ENCODE results near the gene CPNE9.
"Not testable (repeated sequence)": the region's sequence is repeated elsewhere in the genome, so short reads cannot be mapped to it uniquely, and the experiment has no call there.

The CPNE9 gene

GRCh38 chr3:9746330-9746729, 42.7 kb downstream of the CPNE9 start:
- DNase-seq (ENCODE audit: low spot score): no peak

GRCh38 chr3:9747267-9747666, 43.6 kb downstream of the CPNE9 start:
- no peak for DNase-seq (ENCODE audit: low spot score)

DNA sequence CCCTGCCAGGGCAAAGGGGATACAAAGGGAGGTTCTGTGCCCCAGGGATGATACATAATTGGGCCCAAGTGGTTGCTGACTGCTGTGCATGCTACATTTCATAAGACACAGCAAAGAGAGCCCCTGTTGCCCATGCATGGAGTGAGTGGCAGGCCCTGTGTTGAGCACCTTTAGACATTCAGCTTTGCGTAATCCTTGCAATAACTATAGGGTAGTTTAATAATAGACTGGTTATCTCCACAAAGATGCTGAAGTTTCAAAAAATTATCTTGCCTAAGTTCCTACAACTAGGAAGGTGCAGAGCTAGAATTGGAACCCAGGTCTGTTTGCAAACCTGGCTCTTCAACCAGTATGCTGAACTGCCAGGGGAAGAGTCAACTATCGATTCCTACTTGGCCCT, 44.4 kb downstream of the CPNE9 start:
- no peak for DNase-seq (ENCODE audit: low spot score)

GRCh38 chr3:9749296-9749644, 45.6 kb downstream of the CPNE9 start:
- DNase-seq (ENCODE audit: low spot score): no peak

- DNase-seq (ENCODE audit: low spot score): peak; percentile 97
Measured at GRCh38 chr3:9749645-9750555, 46.3 kb downstream of the CPNE9 start, which contains the start of gene OGG1. Gene OGG1 (plus strand): TSS chr3:9749952. CDS start chr3:9750287, 335 bp downstream.

DNA sequence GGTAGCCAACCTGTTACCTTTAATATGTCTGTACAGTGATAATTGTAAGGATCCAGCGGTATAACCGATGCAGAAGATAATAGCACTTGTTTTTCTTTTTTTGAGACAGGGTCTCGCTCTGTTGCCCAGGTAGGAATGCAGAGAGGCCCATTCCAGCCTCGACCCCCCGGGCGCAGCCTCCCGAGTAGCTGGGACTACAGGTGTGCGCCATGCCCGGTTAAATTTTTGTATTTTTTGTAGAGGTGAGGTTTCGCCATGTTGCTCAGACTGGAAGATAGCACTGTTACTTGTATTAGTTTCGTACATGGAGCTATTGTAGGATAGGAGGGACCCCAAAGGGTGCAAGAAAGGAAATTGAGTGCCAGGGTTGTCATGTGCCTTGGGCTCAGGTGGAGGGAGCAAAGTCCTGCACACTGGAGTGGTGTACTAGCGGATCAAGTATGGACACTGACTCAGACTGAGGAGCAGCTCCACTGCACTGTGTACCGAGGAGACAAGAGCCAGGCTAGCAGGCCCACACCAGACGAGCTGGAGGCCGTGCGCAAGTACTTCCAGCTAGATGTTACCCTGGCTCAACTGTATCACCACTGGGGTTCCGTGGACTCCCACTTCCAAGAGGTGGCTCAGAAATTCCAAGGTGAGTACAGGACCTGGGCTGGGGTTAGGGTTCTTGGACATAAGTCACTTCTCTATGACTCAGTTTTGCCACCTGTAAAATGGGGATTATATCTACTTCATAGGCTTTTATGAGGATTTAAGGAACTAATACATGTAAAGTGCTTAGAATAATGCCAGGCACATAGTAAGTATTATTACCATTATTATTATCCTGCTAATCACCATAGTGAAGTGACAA, 47.2 kb downstream of the CPNE9 start:
- DNase-seq (ENCODE audit: low spot score): no peak

- DNase-seq (ENCODE audit: low spot score): no peak
Measured at GRCh38 chr3:9754678-9755077, 51.0 kb downstream of the CPNE9 start.

- no peak for DNase-seq (ENCODE audit: low spot score)
Measured at GRCh38 chr3:9757427-9757826, 53.8 kb downstream of the CPNE9 start.

DNA sequence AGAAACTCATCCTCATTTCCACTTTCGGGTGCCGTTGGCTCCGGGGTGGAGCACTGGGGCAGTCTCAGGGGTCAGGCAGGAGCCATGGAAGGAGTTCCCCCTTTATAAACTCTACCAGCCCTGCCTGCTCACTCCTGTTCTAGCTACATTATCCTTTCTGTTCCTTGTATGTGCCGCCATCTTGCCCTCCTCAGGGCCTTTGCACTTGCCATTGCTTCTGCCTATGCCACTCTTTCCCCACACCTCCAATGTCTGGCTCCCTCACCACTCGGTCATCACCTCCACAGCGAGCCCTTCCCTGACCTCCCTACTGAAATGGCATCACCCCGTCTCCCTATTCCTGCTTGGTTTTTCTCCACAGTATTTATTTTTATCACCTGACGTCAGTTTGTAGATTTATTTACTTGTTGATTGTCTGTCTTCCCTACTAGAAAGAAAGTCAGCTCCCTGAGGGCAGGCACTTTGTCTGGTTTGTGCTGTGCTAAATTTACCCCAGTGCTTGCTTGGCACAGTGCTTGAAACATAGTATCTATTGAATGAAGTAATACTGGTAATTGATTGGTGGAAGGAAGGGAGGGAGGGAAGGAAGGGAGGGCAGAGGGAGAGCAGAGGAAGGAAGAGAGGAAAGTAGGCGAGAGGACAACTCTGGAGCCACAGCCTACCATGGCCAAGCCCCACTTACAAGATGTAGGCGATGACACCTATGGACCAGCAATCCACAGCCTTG, 57.3 kb downstream of the CPNE9 start:
- DNase-seq (ENCODE audit: low spot score): no peak

DNA sequence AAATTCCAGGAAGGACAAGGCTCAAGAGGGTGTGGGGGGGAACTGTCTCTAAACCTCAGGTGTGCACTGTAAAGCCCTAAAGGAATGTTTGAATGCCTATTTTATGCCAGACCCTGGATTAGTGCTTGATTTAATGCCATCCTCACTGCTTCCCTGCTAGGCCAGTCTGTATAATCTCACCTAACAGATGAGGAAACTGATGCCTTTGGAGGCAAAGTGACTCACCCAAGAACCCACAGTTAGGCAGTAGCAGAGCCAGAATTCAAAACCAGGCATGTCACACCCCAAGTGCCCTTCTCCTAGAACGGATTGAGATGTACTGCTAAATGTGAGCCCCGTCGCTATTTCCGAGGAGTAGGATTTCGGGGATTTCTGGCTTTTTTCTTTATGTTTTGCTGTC, 58.3 kb downstream of the CPNE9 start:
- DNase-seq (ENCODE audit: low spot score): no peak

GRCh38 chr3:9762871-9763270, 59.2 kb downstream of the CPNE9 start:
- no peak for DNase-seq (ENCODE audit: low spot score)

GRCh38 chr3:9765865-9766264, 62.2 kb downstream of the CPNE9 start:
- peak; percentile 63 for DNase-seq (ENCODE audit: low spot score)

- no peak for DNase-seq (ENCODE audit: low spot score)
Measured at GRCh38 chr3:9767418-9767817, 63.8 kb downstream of the CPNE9 start.

DNA sequence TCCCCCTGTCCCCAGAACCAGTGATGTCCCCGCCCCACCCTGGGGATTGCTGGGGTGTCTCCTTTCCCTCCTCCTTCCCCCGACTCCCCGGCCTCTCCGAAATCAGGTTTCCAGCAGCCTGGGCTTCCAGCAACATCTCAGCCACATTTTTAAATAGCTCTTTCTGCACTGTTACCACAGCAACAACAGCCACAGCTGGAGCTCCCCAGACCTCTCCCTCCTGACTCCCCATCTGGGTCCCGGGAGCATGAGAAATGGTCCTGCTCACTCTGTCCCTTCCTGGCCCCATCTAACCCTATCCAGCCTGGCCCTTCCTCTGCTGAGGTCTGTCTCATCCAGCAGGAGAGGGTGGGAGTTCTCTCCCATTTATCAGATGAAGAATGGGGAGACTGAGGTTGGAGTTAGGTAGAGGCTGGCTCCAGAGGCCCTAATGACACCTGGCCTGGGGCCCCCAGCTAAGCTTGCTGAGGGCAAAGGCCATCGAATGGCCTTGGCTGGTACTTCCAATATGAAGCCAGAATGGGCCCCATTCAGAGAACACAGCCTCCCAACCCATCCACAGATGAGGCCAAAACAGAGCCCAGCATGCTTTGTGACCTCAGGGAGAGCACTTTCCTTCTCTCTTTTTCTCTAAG, 64.6 kb downstream of the CPNE9 start:
- no peak for DNase-seq (ENCODE audit: low spot score)

DNA sequence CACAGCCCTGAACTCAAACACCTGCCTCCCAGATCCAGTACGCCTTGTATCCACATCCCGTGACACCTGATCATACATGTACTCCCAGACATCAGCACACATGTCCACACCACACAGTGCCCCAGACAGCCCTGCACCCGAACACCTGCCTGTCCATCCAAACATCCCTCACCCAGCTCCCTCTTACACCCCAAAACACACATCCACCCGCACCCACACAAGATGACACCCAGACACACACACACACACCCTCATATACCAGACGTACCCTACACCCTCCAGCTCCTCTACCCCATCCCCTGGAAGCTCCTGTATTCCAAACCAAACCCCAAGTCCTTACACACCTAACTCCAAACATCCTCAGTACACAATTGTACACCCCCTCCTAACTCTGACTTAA, 65.4 kb downstream of the CPNE9 start:
- DNase-seq (ENCODE audit: low spot score): no peak

DNA sequence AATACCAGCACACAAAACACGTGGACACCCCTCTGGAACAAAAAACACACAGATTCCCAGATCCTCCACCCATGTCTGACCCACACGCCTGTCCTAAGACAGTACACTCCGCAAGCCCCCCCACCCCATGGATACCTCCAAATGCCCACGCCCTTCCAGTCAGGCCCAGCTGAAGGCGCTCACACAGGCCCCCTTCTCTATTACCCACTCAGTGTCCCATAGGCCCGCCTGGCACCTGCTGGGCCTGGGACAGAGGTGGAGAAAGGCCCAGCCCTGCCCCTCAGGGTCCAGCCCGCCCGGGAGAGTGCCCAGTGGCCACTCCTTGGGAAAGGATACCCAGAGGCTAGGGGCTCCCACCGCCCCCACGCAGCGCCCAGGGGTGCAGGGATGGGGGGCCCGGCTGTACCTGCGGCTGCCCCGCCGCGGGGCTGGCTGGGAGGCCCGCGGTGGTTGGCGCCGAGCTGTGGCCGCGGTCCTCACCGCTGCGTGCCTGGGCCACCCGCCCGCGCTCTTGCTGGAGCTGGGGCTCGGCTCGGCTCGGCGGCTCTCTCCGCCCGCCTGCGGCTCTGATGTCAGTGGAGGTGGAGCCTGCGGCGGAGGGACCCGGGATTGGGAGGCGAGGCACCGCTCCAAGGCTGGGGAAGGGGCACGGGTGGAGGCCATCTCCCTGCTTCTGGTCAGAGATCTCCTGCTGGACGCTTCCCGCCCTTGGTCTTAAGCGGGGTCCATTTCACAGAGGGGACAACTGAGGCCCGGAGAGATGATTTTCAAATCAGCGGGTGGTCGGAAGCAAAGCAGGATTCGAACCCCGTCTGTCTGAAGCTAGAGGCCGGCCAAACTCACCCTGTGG, 66.0 kb downstream of the CPNE9 start, which contains the start of gene CAMK1:
Gene CAMK1 (minus strand): TSS at position 522 of the 850 bp plus-strand sequence. CDS start 2,198 bp downstream, outside the sequence.
- DNase-seq (ENCODE audit: low spot score): peak; percentile 95

- no peak for DNase-seq (ENCODE audit: low spot score)
Measured at GRCh38 chr3:9770276-9770812, 66.7 kb downstream of the CPNE9 start.

GRCh38 chr3:9771007-9771406, 67.4 kb downstream of the CPNE9 start:
- DNase-seq (ENCODE audit: low spot score): not testable (repeated sequence)

DNA sequence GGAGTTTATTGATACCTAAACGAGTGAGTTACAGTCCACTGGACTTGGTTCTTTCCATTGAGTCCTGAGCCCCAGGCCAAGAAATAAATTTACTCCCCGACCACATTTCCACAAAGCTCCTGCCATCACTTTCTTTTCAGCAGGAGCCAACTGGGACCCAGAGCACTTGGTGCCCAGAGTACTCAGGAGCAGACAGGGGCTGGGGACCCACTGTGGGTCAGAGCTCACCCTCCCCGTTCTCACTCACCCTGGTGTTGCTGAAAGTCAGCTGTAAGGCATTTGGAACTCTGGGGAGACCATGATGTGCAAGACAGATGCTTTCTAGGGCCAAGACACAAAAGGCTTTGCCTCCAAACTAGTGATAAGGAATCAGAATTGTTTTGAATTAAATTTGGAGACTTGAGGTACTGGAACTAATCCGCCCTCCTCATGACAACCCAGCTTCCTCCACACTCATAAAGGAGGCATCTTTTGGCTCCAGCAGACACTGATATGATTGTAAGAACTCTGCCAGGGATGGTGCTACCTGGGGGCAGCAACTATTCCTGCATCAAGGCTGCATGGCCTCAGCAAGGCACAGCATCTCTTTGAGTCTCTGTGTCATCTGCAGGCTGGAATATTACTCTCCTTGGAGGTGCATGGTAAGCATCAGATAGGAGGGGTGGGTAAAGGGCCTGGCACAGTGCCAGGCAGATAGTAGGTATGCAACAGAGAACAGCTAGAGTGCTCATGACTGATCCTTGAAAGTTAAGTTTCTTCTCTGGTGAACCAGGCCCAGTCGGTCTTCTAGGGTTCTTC, 73.5 kb downstream of the CPNE9 start:
- no peak for DNase-seq (ENCODE audit: low spot score)

- no peak for DNase-seq (ENCODE audit: low spot score)
Measured at GRCh38 chr3:9777694-9778021, 74.0 kb downstream of the CPNE9 start.
